Panc1 (cell line): ENCODE measurements around the gene GSDMA.

Experiments
- POLR2AphosphoS5 ChIP-seq: IDR thresholded peaks from 2 replicates; pipeline ENCODE4 v1.6.1; 2012; ENCODE audit warnings: mild to moderate bottlenecking, low read depth, low read length, moderate library complexity
- TCF7L2 ChIP-seq: IDR thresholded peaks from 2 replicates; pipeline ENCODE4 v1.6.1; 2011; ENCODE audit warnings: mild to moderate bottlenecking, low read depth, low read length, inconsistent platforms
- TF ChIP-seq, protein P1 (sequence below): fragments of 450-650 bp; IDR thresholded peaks from 2 replicates; pipeline ENCODE4 v1.5.1; 2017; ENCODE audit warnings: mild to moderate bottlenecking

GRCh38 chr17:39973496-39973895 lies 10.7 kb downstream of the GSDMA start:
- TF ChIP-seq, protein P1, sequence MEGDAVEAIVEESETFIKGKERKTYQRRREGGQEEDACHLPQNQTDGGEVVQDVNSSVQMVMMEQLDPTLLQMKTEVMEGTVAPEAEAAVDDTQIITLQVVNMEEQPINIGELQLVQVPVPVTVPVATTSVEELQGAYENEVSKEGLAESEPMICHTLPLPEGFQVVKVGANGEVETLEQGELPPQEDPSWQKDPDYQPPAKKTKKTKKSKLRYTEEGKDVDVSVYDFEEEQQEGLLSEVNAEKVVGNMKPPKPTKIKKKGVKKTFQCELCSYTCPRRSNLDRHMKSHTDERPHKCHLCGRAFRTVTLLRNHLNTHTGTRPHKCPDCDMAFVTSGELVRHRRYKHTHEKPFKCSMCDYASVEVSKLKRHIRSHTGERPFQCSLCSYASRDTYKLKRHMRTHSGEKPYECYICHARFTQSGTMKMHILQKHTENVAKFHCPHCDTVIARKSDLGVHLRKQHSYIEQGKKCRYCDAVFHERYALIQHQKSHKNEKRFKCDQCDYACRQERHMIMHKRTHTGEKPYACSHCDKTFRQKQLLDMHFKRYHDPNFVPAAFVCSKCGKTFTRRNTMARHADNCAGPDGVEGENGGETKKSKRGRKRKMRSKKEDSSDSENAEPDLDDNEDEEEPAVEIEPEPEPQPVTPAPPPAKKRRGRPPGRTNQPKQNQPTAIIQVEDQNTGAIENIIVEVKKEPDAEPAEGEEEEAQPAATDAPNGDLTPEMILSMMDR = no peak
- TF ChIP-seq POLR2AphosphoS5 = no peak
- no peak for TF ChIP-seq TCF7L2
